ENCODE results near the gene LRRC8E.

- TF ChIP-seq CTCF (optimal IDR thresholded peaks at IDR 0.05 in 1 of 3, IDR thresholded peaks at IDR 0.05 in 1 of 3, conservative IDR thresholded peaks at IDR 0.05 in 1 of 3; ENCODE audit: extremely low read depth in 1 of 3, insufficient read depth in 2 of 3, low read length in 3 of 3) (no peak), EZH2 (IDR thresholded peaks at IDR 0.05; ENCODE audit: low read length) (no peak)
Observed at GRCh38 chr19:7926727-7927604, 38.7 kb downstream of the LRRC8E start.

Data from keratinocyte (primary cell).